ENCODE results near the gene CSGALNACT2. TPM values are rescaled to one million over a fixed set of nuclear protein-coding genes. Genes with fewer than 3 reads are reported as not detected.

The CSGALNACT2 gene
- total RNA-seq, 1 experiment from 2014 or later = 5.1 TPM

DNA sequence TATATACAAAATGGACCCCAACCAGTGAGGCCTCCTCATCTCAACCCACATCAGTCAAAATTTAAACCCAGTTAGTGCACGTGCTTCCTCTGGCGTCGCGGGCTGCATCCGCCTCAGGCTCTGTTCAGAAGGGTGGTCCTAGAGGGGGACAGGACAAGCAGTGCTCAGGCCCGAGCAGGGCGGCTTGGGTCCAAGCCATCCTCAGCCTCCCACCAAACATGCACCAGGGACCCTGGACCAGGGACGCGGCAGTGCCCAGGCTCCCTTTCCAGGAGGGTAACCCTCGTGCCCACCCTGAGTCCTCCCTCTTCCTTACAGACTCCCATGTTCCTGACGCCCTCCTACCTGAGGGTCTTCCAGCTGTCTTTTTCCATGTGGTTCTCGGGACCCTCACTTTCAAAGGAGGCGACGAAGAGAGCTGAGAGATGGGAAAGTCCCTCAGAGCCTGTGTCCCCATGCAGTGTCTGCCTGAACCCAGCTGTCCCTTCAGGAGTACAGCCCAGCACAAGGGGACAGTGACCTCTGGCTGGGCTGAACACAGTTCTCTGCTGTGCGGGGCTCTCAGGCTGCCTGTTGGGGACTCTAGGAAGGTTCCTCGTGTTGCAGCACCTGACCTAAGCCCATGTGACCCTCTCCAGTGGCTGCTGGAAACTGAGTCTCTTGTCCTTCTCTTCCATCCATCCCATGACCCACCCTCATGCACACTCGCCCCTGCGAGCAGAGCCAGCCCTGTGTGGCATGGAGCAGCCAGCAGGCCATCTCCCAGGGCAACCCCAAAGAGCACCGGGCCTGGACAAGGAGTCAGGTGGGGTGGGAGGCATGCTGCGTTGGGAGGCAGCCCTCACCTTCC, 58.1 kb downstream of the CSGALNACT2 start:
- no peaks in the 10 kb centered on the region for H3K27me3 Mint-ChIP-seq (ENCODE audit: low read depth)

DNA sequence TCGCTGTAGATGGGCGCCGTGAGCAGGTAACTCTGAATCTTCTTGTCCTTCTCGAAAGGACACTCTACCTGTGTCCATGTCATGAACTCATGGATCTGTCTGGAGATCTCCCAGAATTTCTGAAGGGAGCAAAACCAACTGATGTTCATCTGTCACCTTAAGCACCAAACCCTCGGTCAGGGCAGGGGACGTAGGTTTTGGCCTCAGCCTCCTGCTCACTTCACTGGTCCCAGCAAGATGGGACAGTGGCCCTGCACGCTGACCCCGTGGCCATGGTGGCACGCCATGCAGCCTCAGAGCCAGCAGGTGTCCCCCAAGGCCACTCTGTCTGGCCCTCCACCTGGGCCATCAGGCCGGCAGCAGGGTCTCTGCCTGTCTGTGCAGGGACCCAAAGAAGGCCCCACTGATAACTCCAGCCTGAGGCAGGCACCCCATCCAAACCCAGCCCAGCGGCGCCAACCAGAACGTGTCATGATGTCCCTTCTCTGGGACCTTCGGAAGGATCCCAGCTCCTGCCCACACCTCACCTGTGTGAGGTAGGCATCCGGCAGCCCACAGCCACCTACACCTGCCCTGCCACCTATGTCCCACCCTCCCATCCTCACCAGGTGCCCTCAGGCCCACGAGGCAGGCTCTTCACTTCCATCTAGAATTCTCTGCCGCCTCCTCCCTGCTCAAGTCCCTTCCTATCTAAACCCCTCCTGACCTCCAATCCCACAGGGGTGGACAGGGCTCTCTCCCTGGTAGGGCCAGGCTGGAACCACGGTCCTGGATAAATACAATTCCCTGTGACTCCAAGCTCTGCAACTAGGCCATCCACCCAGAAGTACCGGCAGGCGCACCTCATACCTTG, 59.0 kb downstream of the CSGALNACT2 start:
- H3K27me3 Mint-ChIP-seq (ENCODE audit: low read depth) = no peaks in the 10 kb centered on the region
- POLR2A ChIA-PET = no interaction called here
- TF ChIP-seq, protein P1, sequence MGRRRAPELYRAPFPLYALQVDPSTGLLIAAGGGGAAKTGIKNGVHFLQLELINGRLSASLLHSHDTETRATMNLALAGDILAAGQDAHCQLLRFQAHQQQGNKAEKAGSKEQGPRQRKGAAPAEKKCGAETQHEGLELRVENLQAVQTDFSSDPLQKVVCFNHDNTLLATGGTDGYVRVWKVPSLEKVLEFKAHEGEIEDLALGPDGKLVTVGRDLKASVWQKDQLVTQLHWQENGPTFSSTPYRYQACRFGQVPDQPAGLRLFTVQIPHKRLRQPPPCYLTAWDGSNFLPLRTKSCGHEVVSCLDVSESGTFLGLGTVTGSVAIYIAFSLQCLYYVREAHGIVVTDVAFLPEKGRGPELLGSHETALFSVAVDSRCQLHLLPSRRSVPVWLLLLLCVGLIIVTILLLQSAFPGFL (CRISPR knock-in tag; IDR thresholded peaks at IDR 0.05; ENCODE audit: borderline replicate concordance) = no peak
- TF ChIP-seq JUN (CRISPR knock-in tag; IDR thresholded peaks at IDR 0.05) = no peak
- no peak for TF ChIP-seq ELF4 (CRISPR knock-in tag; IDR thresholded peaks at IDR 0.05; ENCODE audit: low read depth)
- TF ChIP-seq, protein P2, sequence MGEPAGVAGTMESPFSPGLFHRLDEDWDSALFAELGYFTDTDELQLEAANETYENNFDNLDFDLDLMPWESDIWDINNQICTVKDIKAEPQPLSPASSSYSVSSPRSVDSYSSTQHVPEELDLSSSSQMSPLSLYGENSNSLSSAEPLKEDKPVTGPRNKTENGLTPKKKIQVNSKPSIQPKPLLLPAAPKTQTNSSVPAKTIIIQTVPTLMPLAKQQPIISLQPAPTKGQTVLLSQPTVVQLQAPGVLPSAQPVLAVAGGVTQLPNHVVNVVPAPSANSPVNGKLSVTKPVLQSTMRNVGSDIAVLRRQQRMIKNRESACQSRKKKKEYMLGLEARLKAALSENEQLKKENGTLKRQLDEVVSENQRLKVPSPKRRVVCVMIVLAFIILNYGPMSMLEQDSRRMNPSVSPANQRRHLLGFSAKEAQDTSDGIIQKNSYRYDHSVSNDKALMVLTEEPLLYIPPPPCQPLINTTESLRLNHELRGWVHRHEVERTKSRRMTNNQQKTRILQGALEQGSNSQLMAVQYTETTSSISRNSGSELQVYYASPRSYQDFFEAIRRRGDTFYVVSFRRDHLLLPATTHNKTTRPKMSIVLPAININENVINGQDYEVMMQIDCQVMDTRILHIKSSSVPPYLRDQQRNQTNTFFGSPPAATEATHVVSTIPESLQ (CRISPR knock-in tag; IDR thresholded peaks at IDR 0.05) = no peak
- TF ChIP-seq MYBL2 (CRISPR knock-in tag; IDR thresholded peaks at IDR 0.05) = no peak
- TF ChIP-seq, protein P3, sequence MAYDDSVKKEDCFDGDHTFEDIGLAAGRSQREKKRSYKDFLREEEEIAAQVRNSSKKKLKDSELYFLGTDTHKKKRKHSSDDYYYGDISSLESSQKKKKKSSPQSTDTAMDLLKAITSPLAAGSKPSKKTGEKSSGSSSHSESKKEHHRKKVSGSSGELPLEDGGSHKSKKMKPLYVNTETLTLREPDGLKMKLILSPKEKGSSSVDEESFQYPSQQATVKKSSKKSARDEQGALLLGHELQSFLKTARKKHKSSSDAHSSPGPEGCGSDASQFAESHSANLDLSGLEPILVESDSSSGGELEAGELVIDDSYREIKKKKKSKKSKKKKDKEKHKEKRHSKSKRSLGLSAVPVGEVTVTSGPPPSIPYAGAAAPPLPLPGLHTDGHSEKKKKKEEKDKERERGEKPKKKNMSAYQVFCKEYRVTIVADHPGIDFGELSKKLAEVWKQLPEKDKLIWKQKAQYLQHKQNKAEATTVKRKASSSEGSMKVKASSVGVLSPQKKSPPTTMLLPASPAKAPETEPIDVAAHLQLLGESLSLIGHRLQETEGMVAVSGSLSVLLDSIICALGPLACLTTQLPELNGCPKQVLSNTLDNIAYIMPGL (CRISPR knock-in tag; IDR thresholded peaks at IDR 0.05) = no peak
- TF ChIP-seq CDX4 (CRISPR knock-in tag; IDR thresholded peaks at IDR 0.05; ENCODE audit: borderline replicate concordance) = no peak
- TF ChIP-seq RORB (CRISPR knock-in tag; IDR thresholded peaks at IDR 0.05) = no peak
- no peak for TF ChIP-seq SP1 (CRISPR knock-in tag; conservative IDR thresholded peaks at IDR 0.05)
- TF ChIP-seq, protein P4, sequence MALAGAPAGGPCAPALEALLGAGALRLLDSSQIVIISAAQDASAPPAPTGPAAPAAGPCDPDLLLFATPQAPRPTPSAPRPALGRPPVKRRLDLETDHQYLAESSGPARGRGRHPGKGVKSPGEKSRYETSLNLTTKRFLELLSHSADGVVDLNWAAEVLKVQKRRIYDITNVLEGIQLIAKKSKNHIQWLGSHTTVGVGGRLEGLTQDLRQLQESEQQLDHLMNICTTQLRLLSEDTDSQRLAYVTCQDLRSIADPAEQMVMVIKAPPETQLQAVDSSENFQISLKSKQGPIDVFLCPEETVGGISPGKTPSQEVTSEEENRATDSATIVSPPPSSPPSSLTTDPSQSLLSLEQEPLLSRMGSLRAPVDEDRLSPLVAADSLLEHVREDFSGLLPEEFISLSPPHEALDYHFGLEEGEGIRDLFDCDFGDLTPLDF (CRISPR knock-in tag; IDR thresholded peaks at IDR 0.05) = no peak
- TF ChIP-seq, protein P5, sequence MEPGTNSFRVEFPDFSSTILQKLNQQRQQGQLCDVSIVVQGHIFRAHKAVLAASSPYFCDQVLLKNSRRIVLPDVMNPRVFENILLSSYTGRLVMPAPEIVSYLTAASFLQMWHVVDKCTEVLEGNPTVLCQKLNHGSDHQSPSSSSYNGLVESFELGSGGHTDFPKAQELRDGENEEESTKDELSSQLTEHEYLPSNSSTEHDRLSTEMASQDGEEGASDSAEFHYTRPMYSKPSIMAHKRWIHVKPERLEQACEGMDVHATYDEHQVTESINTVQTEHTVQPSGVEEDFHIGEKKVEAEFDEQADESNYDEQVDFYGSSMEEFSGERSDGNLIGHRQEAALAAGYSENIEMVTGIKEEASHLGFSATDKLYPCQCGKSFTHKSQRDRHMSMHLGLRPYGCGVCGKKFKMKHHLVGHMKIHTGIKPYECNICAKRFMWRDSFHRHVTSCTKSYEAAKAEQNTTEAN (CRISPR knock-in tag; IDR thresholded peaks at IDR 0.05) = no peak
- no peak overlapping the region for H3K4me3 Mint-ChIP-seq
- CTCF ChIA-PET = interaction anchor here (0.7 kb wide), 1 partner anchor 92 kb away, joined by 3 read pairs; no protein-coding TSS in a partner anchor
- no peaks in the 10 kb centered on the region for H3K9me3 Mint-ChIP-seq
- no peak for DNase-seq (ENCODE audit: low spot score)
- ATAC-seq = no peak
- H3K27ac Mint-ChIP-seq = no peak overlapping the region
- H3K4me1 Mint-ChIP-seq = peaks cover 5% of the 10 kb centered on the region
- peaks cover 43% of the 10 kb centered on the region for H3K36me3 Mint-ChIP-seq

More for the DNA sequence above, 58.1 kb downstream of the CSGALNACT2 start:
- no peak for DNase-seq (ENCODE audit: low spot score)
- ChIA-PET POLR2A (no interaction called here), CTCF (no interaction called here)
- TF ChIP-seq KAT7 (CRISPR knock-in tag; IDR thresholded peaks at IDR 0.05; ENCODE audit: borderline replicate concordance) (no peak), ETV6 (CRISPR knock-in tag; IDR thresholded peaks at IDR 0.05) (no peak), NFATC4 (CRISPR knock-in tag; IDR thresholded peaks at IDR 0.05) (no peak), PRRX2 (CRISPR knock-in tag; IDR thresholded peaks at IDR 0.05) (no peak), NR1H2 (CRISPR knock-in tag; IDR thresholded peaks at IDR 0.05) (no peak)
- TF ChIP-seq, protein P6, sequence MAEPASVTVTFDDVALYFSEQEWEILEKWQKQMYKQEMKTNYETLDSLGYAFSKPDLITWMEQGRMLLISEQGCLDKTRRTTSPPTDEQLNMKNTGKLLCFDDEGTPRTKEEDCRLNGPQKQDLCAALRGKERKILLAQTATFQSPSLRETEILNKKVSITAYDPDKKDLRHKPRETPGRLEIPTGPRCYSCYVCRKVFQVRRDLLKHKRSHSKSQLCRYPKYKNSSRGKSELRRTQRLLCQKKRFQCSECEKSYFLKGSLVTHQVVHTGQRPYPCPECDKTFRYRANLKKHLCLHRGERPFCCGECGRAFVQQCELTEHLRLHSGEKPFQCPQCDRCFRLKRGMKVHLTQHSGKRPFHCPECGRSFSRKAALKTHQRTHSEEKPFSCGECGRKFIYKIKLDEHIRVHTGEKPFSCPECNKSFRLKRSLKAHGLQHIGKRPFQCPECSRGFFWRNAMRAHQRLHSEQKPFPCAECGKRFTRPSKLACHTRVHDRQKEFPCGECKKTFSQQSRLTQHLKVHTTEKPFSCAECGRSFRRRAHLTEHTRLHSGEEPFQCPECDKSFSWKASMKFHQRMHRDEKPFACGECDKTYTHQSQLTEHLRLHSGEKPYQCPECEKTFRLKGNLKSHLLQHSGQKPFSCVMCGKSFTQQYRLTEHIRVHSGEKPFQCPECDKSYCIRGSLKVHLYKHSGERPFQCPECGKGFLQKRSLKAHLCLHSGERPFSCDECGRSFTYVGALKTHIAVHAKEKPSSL (CRISPR knock-in tag; conservative IDR thresholded peaks at IDR 0.05) = no peak
- no peak overlapping the region for H3K4me3 Mint-ChIP-seq
- no peak for ATAC-seq
- peaks cover 5% of the 10 kb centered on the region for H3K4me1 Mint-ChIP-seq
- H3K9me3 Mint-ChIP-seq = no peaks in the 10 kb centered on the region
- H3K27ac Mint-ChIP-seq = no peak overlapping the region
- peaks cover 43% of the 10 kb centered on the region for H3K36me3 Mint-ChIP-seq
